NCI-H1694 (cell line): ENCODE results near the gene ATP1A4.

ENCODE experiments used
- DNase-seq: peaks from one replicate; lab custom pipeline; 2025; lab: John Stamatoyannopoulos, UW

ATP1A4 gene

GRCh38 chr1:160171980-160172379, 20.6 kb downstream of the ATP1A4 start:
- no peak for DNase-seq

- DNase-seq: no peak
These were observed 25.8 kb downstream of the ATP1A4 start for GRCh38 chr1:160177231-160177630.

- DNase-seq: no peak
These were observed 26.3 kb downstream of the ATP1A4 start for GRCh38 chr1:160177667-160178066.

GRCh38 chr1:160178731-160179130, 27.3 kb downstream of the ATP1A4 start:
- no peak for DNase-seq

- no peak for DNase-seq
These were observed 27.9 kb downstream of the ATP1A4 start for GRCh38 chr1:160179336-160179735.

- DNase-seq: no peak
These were observed 34.8 kb downstream of the ATP1A4 start for GRCh38 chr1:160186246-160186645.

GRCh38 chr1:160186729-160187128, 35.3 kb downstream of the ATP1A4 start:
- no peak for DNase-seq

- no peak for DNase-seq
These were observed 36.0 kb downstream of the ATP1A4 start for GRCh38 chr1:160187407-160187806.

GRCh38 chr1:160188341-160188740, 36.9 kb downstream of the ATP1A4 start:
- no peak for DNase-seq

- no peak for DNase-seq
These were observed 38.5 kb downstream of the ATP1A4 start, which contains the start of gene CASQ1 for GRCh38 chr1:160189649-160190625. CASQ1 (plus strand) TSS chr1:160190575; CDS start chr1:160190752, 177 bp downstream.

GRCh38 chr1:160191756-160192155, 40.4 kb downstream of the ATP1A4 start:
- no peak for DNase-seq

GRCh38 chr1:160192234-160192633, 40.8 kb downstream of the ATP1A4 start:
- no peak for DNase-seq

- DNase-seq: peak; percentile 79
These were observed 41.9 kb downstream of the ATP1A4 start for GRCh38 chr1:160193091-160193819.

- no peak for DNase-seq
These were observed 42.7 kb downstream of the ATP1A4 start for GRCh38 chr1:160193832-160194736.

GRCh38 chr1:160194737-160195059, 43.3 kb downstream of the ATP1A4 start:
- DNase-seq: no peak

GRCh38 chr1:160196143-160196542, 44.7 kb downstream of the ATP1A4 start:
- no peak for DNase-seq

GRCh38 chr1:160197231-160197630, 45.8 kb downstream of the ATP1A4 start:
- DNase-seq: peak; percentile 35

GRCh38 chr1:160200786-160201185, 49.4 kb downstream of the ATP1A4 start:
- no peak for DNase-seq

- DNase-seq: no peak
These were observed 53.3 kb downstream of the ATP1A4 start for GRCh38 chr1:160204526-160205241.

GRCh38 chr1:160205242-160206035, 54.0 kb downstream of the ATP1A4 start, which contains the start of gene PEA15:
PEA15 (plus strand) TSS chr1:160205384; CDS start chr1:160211545, 6,161 bp downstream.
- DNase-seq: no peak
